ENCODE measurements around the gene MAST4.

DNA sequence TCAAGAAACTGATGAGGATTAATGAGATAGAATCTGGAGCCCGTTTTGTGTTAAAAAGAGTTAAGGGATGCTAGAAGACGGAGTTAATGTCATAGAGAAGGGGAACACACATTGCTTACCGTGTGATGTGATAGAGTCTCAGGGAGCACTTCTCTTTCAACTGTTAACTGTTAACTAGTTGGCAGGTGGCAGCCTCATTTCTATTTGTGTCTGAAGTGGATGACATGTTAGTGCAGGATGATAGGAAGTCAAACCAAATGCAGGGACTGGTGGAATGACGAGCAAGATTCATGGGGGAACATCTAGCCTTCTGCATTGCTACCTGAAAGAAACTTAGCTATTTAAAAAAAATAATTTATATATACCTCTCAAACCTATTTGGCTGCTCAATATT, 222.7 kb downstream of the MAST4 start:
- TF ChIP-seq CBX1 (IDR thresholded peaks at IDR 0.05; ENCODE audit: low read depth): no peak
- TF ChIP-seq, protein P1, sequence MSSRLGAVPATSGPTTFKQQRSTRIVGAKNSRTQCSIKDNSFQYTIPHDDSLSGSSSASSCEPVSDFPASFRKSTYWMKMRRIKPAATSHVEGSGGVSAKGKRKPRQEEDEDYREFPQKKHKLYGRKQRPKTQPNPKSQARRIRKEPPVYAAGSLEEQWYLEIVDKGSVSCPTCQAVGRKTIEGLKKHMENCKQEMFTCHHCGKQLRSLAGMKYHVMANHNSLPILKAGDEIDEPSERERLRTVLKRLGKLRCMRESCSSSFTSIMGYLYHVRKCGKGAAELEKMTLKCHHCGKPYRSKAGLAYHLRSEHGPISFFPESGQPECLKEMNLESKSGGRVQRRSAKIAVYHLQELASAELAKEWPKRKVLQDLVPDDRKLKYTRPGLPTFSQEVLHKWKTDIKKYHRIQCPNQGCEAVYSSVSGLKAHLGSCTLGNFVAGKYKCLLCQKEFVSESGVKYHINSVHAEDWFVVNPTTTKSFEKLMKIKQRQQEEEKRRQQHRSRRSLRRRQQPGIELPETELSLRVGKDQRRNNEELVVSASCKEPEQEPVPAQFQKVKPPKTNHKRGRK (CRISPR knock-in tag; IDR thresholded peaks at IDR 0.05): no peak
- TF ChIP-seq SP140L (CRISPR knock-in tag; IDR thresholded peaks at IDR 0.05; ENCODE audit: borderline replicate concordance): no peak
- TF ChIP-seq ZNF782 (CRISPR knock-in tag; IDR thresholded peaks at IDR 0.05; ENCODE audit: borderline replicate concordance): no peak
- TF ChIP-seq CEBPB (IDR thresholded peaks at IDR 0.05; ENCODE audit: borderline replicate concordance, low read depth, low read length): no peak
- no peak for TF ChIP-seq NFE2 (CRISPR knock-in tag; IDR thresholded peaks at IDR 0.05)
- no peak for TF ChIP-seq NFYB (CRISPR knock-in tag; IDR thresholded peaks at IDR 0.05)
- TF ChIP-seq, protein P2, sequence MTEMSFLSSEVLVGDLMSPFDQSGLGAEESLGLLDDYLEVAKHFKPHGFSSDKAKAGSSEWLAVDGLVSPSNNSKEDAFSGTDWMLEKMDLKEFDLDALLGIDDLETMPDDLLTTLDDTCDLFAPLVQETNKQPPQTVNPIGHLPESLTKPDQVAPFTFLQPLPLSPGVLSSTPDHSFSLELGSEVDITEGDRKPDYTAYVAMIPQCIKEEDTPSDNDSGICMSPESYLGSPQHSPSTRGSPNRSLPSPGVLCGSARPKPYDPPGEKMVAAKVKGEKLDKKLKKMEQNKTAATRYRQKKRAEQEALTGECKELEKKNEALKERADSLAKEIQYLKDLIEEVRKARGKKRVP (CRISPR knock-in tag; IDR thresholded peaks at IDR 0.05): no peak
- TF ChIP-seq ZNF282 (IDR thresholded peaks at IDR 0.05; ENCODE audit: partially characterized antibody): no peak
- TF ChIP-seq FOXM1 (CRISPR knock-in tag; IDR thresholded peaks at IDR 0.05): no peak

Data from HepG2 (cell line).